ENCODE measurements around the gene C1QL1.
A peak's percentile ranks its signal among the peaks of the same experiment; 100 is the strongest.

The C1QL1 gene

GRCh38 chr17:44968225-44969143, at the start of gene C1QL1:
Gene C1QL1, minus strand, starts transcription at chr17:44968303. Its CDS starts 255 bp downstream, at chr17:44968048.
- DNase-seq, result peak; percentile 84 to 92

- no peak for DNase-seq
Measured at GRCh38 chr17:45016823-45017222, 48.7 kb upstream of the C1QL1 start.

GRCh38 chr17:45016237-45016636, 48.1 kb upstream of the C1QL1 start:
- DNase-seq, result no peak

GRCh38 chr17:45013021-45013997, 45.2 kb upstream of the C1QL1 start:
- no peak for DNase-seq

- DNase-seq, result no peak
Measured at GRCh38 chr17:45011767-45012166, 43.7 kb upstream of the C1QL1 start.

GRCh38 chr17:45009676-45010467, 41.8 kb upstream of the C1QL1 start:
- no peak for DNase-seq

GRCh38 chr17:45008216-45008615, 40.1 kb upstream of the C1QL1 start:
- DNase-seq, result no peak

- no peak for DNase-seq
Measured at GRCh38 chr17:45006927-45007461, 38.9 kb upstream of the C1QL1 start.

- no peak for DNase-seq
Measured at GRCh38 chr17:45005700-45006099, 37.6 kb upstream of the C1QL1 start.

GRCh38 chr17:45004388-45004787, 36.3 kb upstream of the C1QL1 start:
- no peak for DNase-seq

- no peak for DNase-seq
Measured at GRCh38 chr17:45003877-45004276, 35.8 kb upstream of the C1QL1 start.

GRCh38 chr17:45001310-45001709, 33.2 kb upstream of the C1QL1 start:
- no peak for DNase-seq

- DNase-seq, result no peak
Measured at GRCh38 chr17:44999433-44999832, 31.3 kb upstream of the C1QL1 start.

GRCh38 chr17:44998646-44999045, 30.5 kb upstream of the C1QL1 start:
- DNase-seq, result no peak

GRCh38 chr17:44997733-44998520, 29.8 kb upstream of the C1QL1 start:
- DNase-seq, result no peak

- no peak for DNase-seq
Measured at GRCh38 chr17:44996304-44996703, 28.2 kb upstream of the C1QL1 start.

- DNase-seq, result no peak
Measured at GRCh38 chr17:44995436-44996001, 27.4 kb upstream of the C1QL1 start.

GRCh38 chr17:44992242-44992939, 24.3 kb upstream of the C1QL1 start:
- DNase-seq, result no peak

- DNase-seq, result no peak
Measured at GRCh38 chr17:44990994-44991393, 22.9 kb upstream of the C1QL1 start.

GRCh38 chr17:44989552-44990138, 21.5 kb upstream of the C1QL1 start:
- DNase-seq, result no peak
